ENCODE data around the gene MVK. TPM values are rescaled to one million over a fixed set of nuclear protein-coding genes. Genes with fewer than 3 reads are reported as not detected.

MVK gene
- total RNA-seq, 4 donors from 2014 or later = 17.2 to 157 (median 25.4) TPM

DNA sequence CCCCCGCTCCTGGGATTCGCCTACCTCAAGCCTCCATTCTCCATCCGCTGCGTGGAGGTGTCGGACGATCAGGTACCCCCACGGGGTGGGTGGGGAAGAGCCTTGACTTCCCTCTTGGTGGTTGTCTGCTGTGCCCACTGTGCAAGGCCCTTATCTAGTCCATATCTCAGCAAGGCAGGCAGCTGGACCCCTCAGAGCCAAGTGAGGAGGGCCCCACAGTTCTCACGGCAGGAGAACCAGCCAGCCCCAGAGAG lies 40.2 kb upstream of the MVK start:
- 96% methylated on average over 8 of the region's 8 CpGs; no CpG with 5 or more reads in 1 of the 2 donors for WGBS, 2 donors (ENCODE audit: low coverage in 1 of 2)
- TF ChIP-seq POLR2AphosphoS5 (IDR thresholded peaks at IDR 0.05) (no peak), EP300 (IDR thresholded peaks at IDR 0.05; ENCODE audit: low read depth) (no peak), POLR2A (IDR thresholded peaks at IDR 0.05) (no peak)
- TF ChIP-seq, protein P1, sequence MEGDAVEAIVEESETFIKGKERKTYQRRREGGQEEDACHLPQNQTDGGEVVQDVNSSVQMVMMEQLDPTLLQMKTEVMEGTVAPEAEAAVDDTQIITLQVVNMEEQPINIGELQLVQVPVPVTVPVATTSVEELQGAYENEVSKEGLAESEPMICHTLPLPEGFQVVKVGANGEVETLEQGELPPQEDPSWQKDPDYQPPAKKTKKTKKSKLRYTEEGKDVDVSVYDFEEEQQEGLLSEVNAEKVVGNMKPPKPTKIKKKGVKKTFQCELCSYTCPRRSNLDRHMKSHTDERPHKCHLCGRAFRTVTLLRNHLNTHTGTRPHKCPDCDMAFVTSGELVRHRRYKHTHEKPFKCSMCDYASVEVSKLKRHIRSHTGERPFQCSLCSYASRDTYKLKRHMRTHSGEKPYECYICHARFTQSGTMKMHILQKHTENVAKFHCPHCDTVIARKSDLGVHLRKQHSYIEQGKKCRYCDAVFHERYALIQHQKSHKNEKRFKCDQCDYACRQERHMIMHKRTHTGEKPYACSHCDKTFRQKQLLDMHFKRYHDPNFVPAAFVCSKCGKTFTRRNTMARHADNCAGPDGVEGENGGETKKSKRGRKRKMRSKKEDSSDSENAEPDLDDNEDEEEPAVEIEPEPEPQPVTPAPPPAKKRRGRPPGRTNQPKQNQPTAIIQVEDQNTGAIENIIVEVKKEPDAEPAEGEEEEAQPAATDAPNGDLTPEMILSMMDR (IDR thresholded peaks at IDR 0.05) = no peak
- peaks cover 0 to 20% (median 8%) of the 10 kb centered on the region in 4 donors for H3K36me3 ChIP-seq
- H3K27ac ChIP-seq = no peak overlapping the region
- no peaks in the 10 kb centered on the region for H3K9me3 ChIP-seq
- H3K4me3 ChIP-seq = no peak overlapping the region
- intact Hi-C loops (cut with DNase I; ENCODE audit: low total_unique reads) (no loop called here), in situ Hi-C loops (cut with MboI; ENCODE audit: low pct_ligation_motif_present in 1 of 4, low pct_unique_long_range_greater_than_20kb in 1 of 4, low sequenced_read_pairs in 3 of 4) (no loop called here)
- no peaks in the 10 kb centered on the region for H3K4me1 ChIP-seq
- H3K27me3 ChIP-seq = no peaks in the 10 kb centered on the region
- DNase-seq = no peak

DNA sequence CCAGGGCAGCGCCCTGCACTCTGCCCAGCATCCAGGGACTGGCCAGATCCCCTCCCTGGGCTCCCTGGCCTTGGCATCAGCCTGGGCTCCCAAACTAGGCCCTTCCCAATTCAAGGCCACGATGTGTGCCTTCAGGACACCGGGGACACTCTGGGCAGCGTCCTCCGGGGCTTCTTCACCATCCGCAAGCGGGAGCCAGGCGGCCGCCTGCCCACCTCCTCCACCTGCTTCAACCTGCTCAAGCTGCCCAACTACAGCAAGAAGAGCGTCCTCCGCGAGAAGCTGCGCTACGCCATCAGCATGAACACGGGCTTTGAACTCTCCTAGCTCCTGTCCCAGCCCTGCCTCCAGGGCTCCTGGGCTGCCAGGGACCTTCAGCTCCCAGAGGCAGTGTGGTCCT lies 39.1 kb upstream of the MVK start:
- DNase-seq = no peak
- H3K9me3 ChIP-seq = no peaks in the 10 kb centered on the region
- 94% methylated on average over 14 of the region's 15 CpGs; no CpG with 5 or more reads in 1 of the 2 donors for WGBS, 2 donors (ENCODE audit: low coverage in 1 of 2)
- no peak overlapping the region for H3K27ac ChIP-seq
- intact Hi-C loops (cut with DNase I; ENCODE audit: low total_unique reads) (no loop called here), in situ Hi-C loops (cut with MboI; ENCODE audit: low pct_ligation_motif_present in 1 of 4, low pct_unique_long_range_greater_than_20kb in 1 of 4, low sequenced_read_pairs in 3 of 4) (no loop called here)
- no peak overlapping the region for H3K4me3 ChIP-seq
- H3K27me3 ChIP-seq = no peaks in the 10 kb centered on the region
- H3K36me3 ChIP-seq = peaks cover 0 to 20% (median 8%) of the 10 kb centered on the region in 4 donors
- H3K4me1 ChIP-seq = no peaks in the 10 kb centered on the region
- TF ChIP-seq, protein P1 (IDR thresholded peaks at IDR 0.05) = no peak
- TF ChIP-seq POLR2A (IDR thresholded peaks at IDR 0.05) = no peak
- TF ChIP-seq POLR2AphosphoS5 (IDR thresholded peaks at IDR 0.05) = no peak
- no peak for TF ChIP-seq EP300 (IDR thresholded peaks at IDR 0.05; ENCODE audit: low read depth)

DNA sequence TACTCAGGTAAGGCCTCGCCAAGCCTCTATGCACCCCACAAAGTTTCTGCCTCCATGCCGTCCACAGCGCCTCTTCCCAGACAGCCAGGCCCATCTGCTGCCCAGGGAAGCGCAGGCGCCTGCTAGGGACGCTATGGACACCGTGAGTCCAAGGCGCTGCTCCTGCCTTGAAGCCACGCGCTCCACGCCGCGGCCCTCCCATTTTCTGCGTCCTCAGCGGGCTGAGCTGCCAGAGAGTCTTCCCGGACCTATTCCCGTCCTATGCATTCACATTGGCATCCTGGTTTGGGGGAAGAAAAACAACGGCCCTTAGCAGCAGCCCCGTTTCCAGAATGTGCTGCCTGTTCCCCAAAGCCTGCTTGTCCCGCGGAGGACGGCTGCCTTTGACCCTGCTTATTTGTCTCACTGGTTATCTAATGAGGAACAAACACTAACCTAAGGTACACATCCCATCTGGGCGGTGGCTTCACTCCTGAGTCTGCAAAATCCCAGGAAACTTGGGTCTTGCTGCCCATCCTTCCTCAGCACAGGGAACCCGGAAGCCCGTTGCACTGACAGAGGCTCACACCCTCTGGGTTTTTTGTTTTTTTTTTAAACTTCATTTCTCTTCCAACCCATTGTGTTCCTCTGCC lies 38.2 kb upstream of the MVK start:
- no peaks in the 10 kb centered on the region for H3K4me1 ChIP-seq
- intact Hi-C loops (cut with DNase I; ENCODE audit: low total_unique reads) = no loop called here
- H3K4me3 ChIP-seq = no peak overlapping the region
- peaks cover 0 to 14% (median 4%) of the 10 kb centered on the region in 4 donors for H3K36me3 ChIP-seq
- TF ChIP-seq EP300 (IDR thresholded peaks at IDR 0.05; ENCODE audit: low read depth) = no peak
- no peak for TF ChIP-seq POLR2A (IDR thresholded peaks at IDR 0.05)
- TF ChIP-seq, protein P1 (IDR thresholded peaks at IDR 0.05) = no peak
- no peak for TF ChIP-seq POLR2AphosphoS5 (IDR thresholded peaks at IDR 0.05)
- DNase-seq = no peak
- no peak overlapping the region for H3K27ac ChIP-seq
- no peaks in the 10 kb centered on the region for H3K9me3 ChIP-seq
- in situ Hi-C loops (cut with MboI; ENCODE audit: low pct_ligation_motif_present in 1 of 4, low pct_unique_long_range_greater_than_20kb in 1 of 4, low sequenced_read_pairs in 3 of 4) = no loop called here
- no peaks in the 10 kb centered on the region for H3K27me3 ChIP-seq
- 70 to 91% methylated on average over 6 to 25 of the region's 25 CpGs for WGBS, 2 donors (ENCODE audit: low coverage in 1 of 2)

DNA sequence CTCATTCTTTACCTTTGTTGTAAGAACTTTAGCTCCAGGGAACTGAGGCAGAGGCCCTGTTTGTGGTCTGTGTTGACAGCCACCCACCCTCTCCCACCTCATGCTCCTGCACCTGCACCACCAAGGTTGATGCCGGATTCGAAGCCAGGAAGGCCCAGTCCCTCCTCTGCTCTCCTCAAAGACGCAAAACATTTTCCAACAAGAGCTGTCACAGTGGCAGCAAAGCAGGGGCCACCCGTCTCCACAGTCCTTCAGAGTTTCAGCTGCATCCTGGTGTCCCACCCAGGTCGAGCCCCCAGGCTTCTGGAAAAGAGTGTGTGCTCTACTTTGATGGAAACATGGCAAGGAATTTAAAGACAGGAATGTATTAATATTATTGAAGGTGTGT lies 37.7 kb upstream of the MVK start:
- DNase-seq = no peak
- Histone ChIP-seq H3K9me3 (no peaks in the 10 kb centered on the region), H3K4me1 (no peaks in the 10 kb centered on the region), H3K27me3 (no peaks in the 10 kb centered on the region), H3K4me3 (no peak overlapping the region), H3K27ac (no peak overlapping the region), H3K36me3 (peaks cover 0 to 13% (median 4%) of the 10 kb centered on the region in 4 donors)
- TF ChIP-seq, protein P1 (IDR thresholded peaks at IDR 0.05) = no peak
- no peak for TF ChIP-seq EP300 (IDR thresholded peaks at IDR 0.05; ENCODE audit: low read depth)
- no peak for TF ChIP-seq POLR2A (IDR thresholded peaks at IDR 0.05)
- no peak for TF ChIP-seq POLR2AphosphoS5 (IDR thresholded peaks at IDR 0.05)
- intact Hi-C loops (cut with DNase I; ENCODE audit: low total_unique reads) = no loop called here
- in situ Hi-C loops (cut with MboI; ENCODE audit: low pct_ligation_motif_present in 1 of 4, low pct_unique_long_range_greater_than_20kb in 1 of 4, low sequenced_read_pairs in 3 of 4) = no loop called here
- WGBS, 2 donors (ENCODE audit: low coverage in 1 of 2) = 87% methylated on average over 5 of the region's 5 CpGs; no CpG with 5 or more reads in 1 of the 2 donors
